Choroid plexus epithelial cell (primary cell): ENCODE data around the gene CSK.

ENCODE experiments used
- DNase-seq: peaks from one replicate; pipeline ENCODE4 v3.0.0-alpha.2; 2010; ENCODE audit warnings: low read depth
- H3K4me3 ChIP-seq: 2 replicates; pipeline ENCODE4 v1.5.1; 2011; ENCODE audit warnings: low read depth, mild to moderate bottlenecking, control low read depth, low read length, moderate library complexity
- TF ChIP-seq, protein P1 (sequence below): conservative IDR thresholded peaks from 2 replicates; pipeline ENCODE4 v1.5.1; 2011; ENCODE audit warnings: low read depth, mild to moderate bottlenecking, control low read depth, inconsistent platforms, low read length, moderate library complexity

Gene CSK

DNA sequence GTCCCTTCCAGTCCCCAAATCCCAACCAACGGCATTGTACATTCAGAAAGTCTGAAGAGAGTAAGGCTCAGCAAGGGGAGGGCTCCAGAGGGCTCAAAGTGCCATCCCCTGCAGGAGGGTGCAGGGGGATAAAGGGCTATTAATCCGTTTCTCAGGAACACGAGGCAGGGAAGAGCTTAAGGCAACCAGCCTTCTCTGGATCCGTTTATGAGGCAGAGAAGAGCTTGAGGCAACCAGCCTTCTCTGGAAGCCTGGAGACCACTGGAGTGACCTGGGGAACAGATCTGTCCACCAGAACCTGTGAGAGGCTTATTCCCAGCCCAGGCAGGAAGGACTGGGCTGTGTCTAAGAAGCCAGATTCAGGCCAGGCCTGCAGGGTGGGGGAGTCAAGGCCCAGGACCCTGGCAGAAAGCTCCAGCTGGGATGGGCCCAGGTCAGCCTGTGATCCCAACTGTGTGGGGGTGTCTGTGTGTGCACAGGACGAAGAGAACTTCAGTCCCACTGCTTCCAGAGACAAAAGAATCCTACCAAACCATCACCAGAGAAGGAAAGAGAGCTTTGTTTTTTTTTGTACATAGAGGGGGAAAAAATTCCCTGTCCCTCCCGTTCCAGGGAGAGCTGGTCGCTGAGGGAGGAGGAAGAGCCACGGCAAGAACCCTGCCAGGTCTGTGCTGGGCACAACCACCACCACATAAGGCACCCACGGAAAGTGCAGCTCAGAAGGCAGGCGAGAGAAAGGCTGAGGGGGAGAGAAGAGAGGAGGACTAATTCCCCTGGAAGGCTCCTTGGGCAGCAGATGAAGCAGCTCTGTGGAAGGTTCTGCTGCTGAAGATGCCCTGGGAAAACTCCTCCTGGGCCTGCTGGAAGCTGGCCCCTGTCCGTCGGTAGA, 62.7 kb downstream of the CSK start:
- TF ChIP-seq, protein P1, sequence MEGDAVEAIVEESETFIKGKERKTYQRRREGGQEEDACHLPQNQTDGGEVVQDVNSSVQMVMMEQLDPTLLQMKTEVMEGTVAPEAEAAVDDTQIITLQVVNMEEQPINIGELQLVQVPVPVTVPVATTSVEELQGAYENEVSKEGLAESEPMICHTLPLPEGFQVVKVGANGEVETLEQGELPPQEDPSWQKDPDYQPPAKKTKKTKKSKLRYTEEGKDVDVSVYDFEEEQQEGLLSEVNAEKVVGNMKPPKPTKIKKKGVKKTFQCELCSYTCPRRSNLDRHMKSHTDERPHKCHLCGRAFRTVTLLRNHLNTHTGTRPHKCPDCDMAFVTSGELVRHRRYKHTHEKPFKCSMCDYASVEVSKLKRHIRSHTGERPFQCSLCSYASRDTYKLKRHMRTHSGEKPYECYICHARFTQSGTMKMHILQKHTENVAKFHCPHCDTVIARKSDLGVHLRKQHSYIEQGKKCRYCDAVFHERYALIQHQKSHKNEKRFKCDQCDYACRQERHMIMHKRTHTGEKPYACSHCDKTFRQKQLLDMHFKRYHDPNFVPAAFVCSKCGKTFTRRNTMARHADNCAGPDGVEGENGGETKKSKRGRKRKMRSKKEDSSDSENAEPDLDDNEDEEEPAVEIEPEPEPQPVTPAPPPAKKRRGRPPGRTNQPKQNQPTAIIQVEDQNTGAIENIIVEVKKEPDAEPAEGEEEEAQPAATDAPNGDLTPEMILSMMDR: no peak
- no peak overlapping the region for H3K4me3 ChIP-seq
- DNase-seq: no peak

DNA sequence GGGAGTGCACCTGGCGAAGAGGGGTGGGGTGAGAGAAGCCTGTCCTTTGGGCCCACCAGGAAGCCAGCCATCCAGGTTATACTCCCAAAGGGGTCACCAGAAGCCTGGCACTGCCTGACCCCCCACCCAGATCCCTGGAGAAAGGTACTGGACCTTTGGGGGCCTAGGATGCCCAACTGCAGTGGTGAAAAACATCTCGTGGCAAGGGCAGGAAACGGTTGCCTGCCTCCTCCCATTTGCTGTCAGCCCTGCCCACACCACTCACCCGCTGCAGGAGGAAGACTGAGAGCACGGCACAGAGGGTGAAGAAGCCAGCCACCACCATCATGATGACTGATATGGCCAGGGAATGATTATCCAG, 63.3 kb downstream of the CSK start:
- DNase-seq: no peak
- TF ChIP-seq, protein P1: no peak
- no peak overlapping the region for H3K4me3 ChIP-seq

DNA sequence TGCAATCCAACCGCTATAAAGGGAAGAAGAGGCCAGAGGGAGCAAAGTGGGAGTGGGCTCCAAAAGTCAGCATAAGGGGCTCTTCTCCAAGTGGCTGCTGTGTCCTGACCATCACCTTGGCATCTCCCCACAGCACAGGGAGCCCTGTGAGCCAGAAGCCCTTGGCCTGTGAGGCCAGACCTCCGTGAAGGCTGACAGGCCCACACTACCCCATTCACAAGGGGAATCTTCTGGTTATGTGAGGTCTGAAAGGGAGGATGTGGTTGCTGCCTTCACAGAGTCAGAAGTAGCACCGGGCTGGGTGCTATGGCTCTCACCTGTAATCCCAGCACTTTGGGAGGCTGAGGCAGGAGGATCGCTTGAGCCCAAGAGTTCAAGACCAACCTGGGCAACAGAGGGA, 63.7 kb downstream of the CSK start:
- TF ChIP-seq, protein P1: no peak
- no peak overlapping the region for H3K4me3 ChIP-seq
- DNase-seq: no peak

- H3K4me3 ChIP-seq: no peak overlapping the region
- TF ChIP-seq, protein P1: no peak
- DNase-seq: no peak
Observed at GRCh38 chr15:74847432-74847831, 65.6 kb downstream of the CSK start.

DNA sequence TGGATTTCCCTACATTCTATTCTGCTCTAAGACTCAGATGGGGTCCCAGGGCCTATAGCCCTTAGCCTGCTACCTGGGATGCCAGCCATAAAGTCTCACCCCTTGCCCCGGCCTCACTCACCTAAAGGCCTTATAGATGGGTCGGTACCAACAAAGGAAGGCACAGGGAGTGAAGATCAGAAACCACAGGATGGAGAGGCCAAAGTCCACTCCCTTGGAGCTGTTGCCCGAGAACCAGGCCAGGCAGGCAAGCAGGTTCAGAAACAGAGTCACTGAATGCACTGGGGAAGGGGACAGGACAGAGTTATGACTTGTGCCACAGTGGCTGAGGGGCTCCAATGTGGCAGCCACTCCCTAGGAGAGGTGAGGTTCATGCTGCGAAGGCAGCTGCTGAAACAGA, 68.5 kb downstream of the CSK start:
- DNase-seq: no peak
- H3K4me3 ChIP-seq: no peak overlapping the region
- TF ChIP-seq, protein P1: no peak

DNA sequence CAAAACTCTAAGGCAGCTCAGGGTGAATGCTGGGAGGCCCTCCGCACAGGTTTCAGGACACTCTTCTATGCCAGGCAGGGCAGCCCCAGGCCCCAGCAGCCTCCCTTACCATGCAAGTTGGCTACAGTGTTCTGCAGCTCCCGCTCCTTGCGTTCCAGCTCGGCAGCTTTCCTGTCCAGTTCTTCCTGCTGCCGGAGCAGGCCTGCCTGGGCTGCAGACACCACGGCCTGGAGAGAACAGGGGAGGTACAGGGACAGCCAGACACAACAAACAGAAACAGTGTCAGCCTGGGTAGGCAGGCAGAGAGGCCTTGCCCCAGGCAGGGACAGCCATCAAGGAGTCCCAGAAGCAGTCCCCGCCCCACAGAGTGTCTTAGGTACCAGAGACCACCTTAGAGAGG, 70.1 kb downstream of the CSK start:
- TF ChIP-seq, protein P1: no peak
- H3K4me3 ChIP-seq: no peak overlapping the region
- no peak for DNase-seq
